Sigmoid colon (tissue), 7 donors: ENCODE data around the gene SH3PXD2B. TPM values are rescaled to one million over a fixed set of nuclear protein-coding genes. Genes with fewer than 3 reads are reported as not detected.
"Not testable (repeated sequence)": the region's sequence is repeated elsewhere in the genome, so short reads cannot be mapped to it uniquely, and the experiment has no call there.

Source experiments
- DNase-seq: peaks from one replicate; pipeline ENCODE4 v3.0.0-alpha.2; 2019
- H3K27ac ChIP-seq, 4 donors: fragments of 200-600 bp; sonication (generic); one replicate each; pipeline ENCODE4 v1.5.1; 2016 to 2019; ENCODE audit warnings: mild to moderate bottlenecking in 1 of 4
- H3K27me3 ChIP-seq, 3 donors: fragments of 200-600 bp; sonication (generic); one replicate each; pipeline ENCODE4 v1.5.1; 2019; ENCODE audit warnings: mild to moderate bottlenecking in 1 of 3
- H3K36me3 ChIP-seq, 4 donors: fragments of 200-600 bp; sonication (generic); one replicate each; pipeline ENCODE4 v1.5.1; 2016 to 2019
- H3K4me1 ChIP-seq, 4 donors: fragments of 200-600 bp; sonication (generic); one replicate each; pipeline ENCODE4 v1.5.1; 2017 to 2019
- H3K4me3 ChIP-seq, 4 donors: fragments of 200-600 bp; sonication (generic); one replicate each; pipeline ENCODE4 v1.5.1; 2017 to 2019; ENCODE audit warnings: mild to moderate bottlenecking in 2 of 4, moderate library complexity in 1 of 4
- H3K9me3 ChIP-seq, 4 donors: fragments of 200-600 bp in 3 of 4; sonication (generic) in 3 of 4; one replicate each; pipeline versions ENCODE4 v1.5.1 to v1.6.1; 2013 to 2019
- CTCF ChIP-seq, 4 experiments: fragments of 450-650 bp in 3 of 4; fragments of 200-600 bp in 1 of 4; IDR thresholded peaks; one replicate each; pipeline ENCODE4 v1.5.1; 2016 to 2019; ENCODE audit warnings: antibody characterized with exemption in 4 of 4, mild to moderate bottlenecking in 3 of 4, moderate library complexity in 2 of 4
- EP300 ChIP-seq, 4 donors: sonication (generic); formaldehyde crosslinking; IDR thresholded peaks; one replicate each; pipeline ENCODE4 v1.6.1; 2017; ENCODE audit warnings: antibody characterized with exemption in 4 of 4
- POLR2A ChIP-seq, 2 donors: fragments of 450-650 bp; IDR thresholded peaks; one replicate each; pipeline ENCODE4 v1.6.1; 2016; ENCODE audit warnings: antibody characterized with exemption in 2 of 2, mild to moderate bottlenecking in 2 of 2, moderate library complexity in 2 of 2
- POLR2AphosphoS5 ChIP-seq, 4 donors: sonication (generic); formaldehyde crosslinking; IDR thresholded peaks; one replicate each; pipeline ENCODE4 v1.6.1; 2017; ENCODE audit warnings: antibody characterized with exemption in 4 of 4
- WGBS, 2 donors: extraction: QIAGEN DNeasy Blood & Tissue Kit; methylation state at CpG; one replicate each; pipeline ENCODE4 v1.1.7; 2013; 5-methylcytosine and 5-hydroxymethylcytosine counted together
- intact Hi-C: fragments of 100-400 bp; cut with DNase I; formaldehyde crosslinking; loops from one replicate; pipeline ENCODE4 v1.15.1; 2023
- polyA plus RNA-seq, 3 donors: library from polyadenylated mRNA; stranded (reverse); fragments of 200-250 nt; gene quantifications; one replicate each; pipeline ENCODE4 v1.2.3, GENCODE V29; 2013
- total RNA-seq, 4 donors: library from RNA; depleted of rRNA; stranded (reverse); fragments of >200 nt; gene quantifications; one replicate each; pipeline ENCODE4 v1.1.0, GENCODE V29; 2016
- donor health status: healthy with polysubstance abuse.
- donor health status: Bipolar disorder and iron deficiency.
- donor health status: healthy.

Gene SH3PXD2B
- total and polyA plus RNA-seq, 7 donors = 3.6 to 45.7 (median 19.3) TPM

- no peak overlapping the region for H3K4me3 ChIP-seq
- TF ChIP-seq EP300 (IDR thresholded peaks at IDR 0.05) = no peak
- TF ChIP-seq POLR2AphosphoS5 (IDR thresholded peaks at IDR 0.05) = no peak
- TF ChIP-seq CTCF (IDR thresholded peaks at IDR 0.05) = no peak
- no peak for TF ChIP-seq POLR2A (IDR thresholded peaks at IDR 0.05)
- DNase-seq = no peak
- intact Hi-C loops = no loop called here
- 94 to 95% methylated on average over 10 of the region's 10 CpGs for whole genome bisulfite sequencing, 2 donors
- H3K9me3 ChIP-seq = no peaks in the 10 kb centered on the region
- peaks cover 12 to 96% (median 58%) of the 10 kb centered on the region in 4 donors for H3K36me3 ChIP-seq
- no peaks in the 10 kb centered on the region for H3K27me3 ChIP-seq
- no peak overlapping the region for H3K27ac ChIP-seq
- no peaks in the 10 kb centered on the region for H3K4me1 ChIP-seq
Observed at GRCh38 chr5:172356527-172356926, 97.8 kb downstream of the SH3PXD2B start.

GRCh38 chr5:172356047-172356446 lies 98.3 kb downstream of the SH3PXD2B start:
- Histone ChIP-seq H3K4me3 (no peak overlapping the region), H3K27ac (no peak overlapping the region), H3K4me1 (no peaks in the 10 kb centered on the region), H3K9me3 (no peaks in the 10 kb centered on the region), H3K36me3 (peaks cover 13 to 94% (median 58%) of the 10 kb centered on the region in 4 donors), H3K27me3 (no peaks in the 10 kb centered on the region)
- no peak for DNase-seq
- TF ChIP-seq CTCF (IDR thresholded peaks at IDR 0.05) (no peak), POLR2A (IDR thresholded peaks at IDR 0.05) (no peak), POLR2AphosphoS5 (IDR thresholded peaks at IDR 0.05) (no peak), EP300 (IDR thresholded peaks at IDR 0.05) (no peak)
- intact Hi-C loops = no loop called here
- 88 to 95% methylated on average over 4 of the region's 4 CpGs for WGBS, 2 donors

GRCh38 chr5:172353846-172354245 lies 100.5 kb downstream of the SH3PXD2B start:
- Histone ChIP-seq H3K4me1 (no peaks in the 10 kb centered on the region), H3K9me3 (no peaks in the 10 kb centered on the region), H3K4me3 (no peak overlapping the region), H3K27me3 (no peaks in the 10 kb centered on the region), H3K36me3 (peaks cover 19 to 94% (median 71%) of the 10 kb centered on the region in 4 donors), H3K27ac (no peak overlapping the region)
- no peak for DNase-seq
- TF ChIP-seq EP300 (IDR thresholded peaks at IDR 0.05) (no peak), POLR2A (IDR thresholded peaks at IDR 0.05) (no peak), CTCF (IDR thresholded peaks at IDR 0.05) (no peak), POLR2AphosphoS5 (IDR thresholded peaks at IDR 0.05) (no peak)
- 90 to 97% methylated on average over 10 of the region's 10 CpGs for WGBS, 2 donors
- intact Hi-C loops = no loop called here

GRCh38 chr5:172353271-172353812 lies 101.0 kb downstream of the SH3PXD2B start:
- H3K4me3 ChIP-seq = no peak overlapping the region
- no peaks in the 10 kb centered on the region for H3K9me3 ChIP-seq
- peaks cover 14 to 94% (median 68%) of the 10 kb centered on the region in 4 donors for H3K36me3 ChIP-seq
- TF ChIP-seq POLR2A (IDR thresholded peaks at IDR 0.05) (no peak), POLR2AphosphoS5 (IDR thresholded peaks at IDR 0.05) (no peak), CTCF (IDR thresholded peaks at IDR 0.05) (no peak), EP300 (IDR thresholded peaks at IDR 0.05) (no peak)
- no peaks in the 10 kb centered on the region for H3K4me1 ChIP-seq
- no peak for DNase-seq
- no peak overlapping the region for H3K27ac ChIP-seq
- no peaks in the 10 kb centered on the region for H3K27me3 ChIP-seq
- intact Hi-C loops = no loop called here
- 82 to 90% methylated on average over 8 of the region's 8 CpGs for WGBS, 2 donors

GRCh38 chr5:172352526-172352925 lies 101.8 kb downstream of the SH3PXD2B start:
- DNase-seq, intact Hi-C loops, H3K9me3 ChIP-seq, H3K27me3 ChIP-seq, H3K27ac ChIP-seq, H3K4me1 ChIP-seq, H3K4me3 ChIP-seq: not testable (repeated sequence)
- peaks cover 10 to 94% (median 66%) of the 10 kb centered on the region in 4 donors for H3K36me3 ChIP-seq
- 93 to 94% methylated on average over 7 of the region's 7 CpGs for WGBS, 2 donors
